Activated T-cell treated with anti-CD3 and anti-CD28 coated beads, Interleukin-2, amount 50 U/mL, for 1 hour (primary cell): ENCODE measurements around the gene MIDN.
A peak's percentile ranks its signal among the peaks of the same experiment; 100 is the strongest.

ENCODE experiments used
- DNase-seq: peaks from one replicate; pipeline ENCODE4 v3.0.0-alpha.2; 2020

Gene MIDN

DNA sequence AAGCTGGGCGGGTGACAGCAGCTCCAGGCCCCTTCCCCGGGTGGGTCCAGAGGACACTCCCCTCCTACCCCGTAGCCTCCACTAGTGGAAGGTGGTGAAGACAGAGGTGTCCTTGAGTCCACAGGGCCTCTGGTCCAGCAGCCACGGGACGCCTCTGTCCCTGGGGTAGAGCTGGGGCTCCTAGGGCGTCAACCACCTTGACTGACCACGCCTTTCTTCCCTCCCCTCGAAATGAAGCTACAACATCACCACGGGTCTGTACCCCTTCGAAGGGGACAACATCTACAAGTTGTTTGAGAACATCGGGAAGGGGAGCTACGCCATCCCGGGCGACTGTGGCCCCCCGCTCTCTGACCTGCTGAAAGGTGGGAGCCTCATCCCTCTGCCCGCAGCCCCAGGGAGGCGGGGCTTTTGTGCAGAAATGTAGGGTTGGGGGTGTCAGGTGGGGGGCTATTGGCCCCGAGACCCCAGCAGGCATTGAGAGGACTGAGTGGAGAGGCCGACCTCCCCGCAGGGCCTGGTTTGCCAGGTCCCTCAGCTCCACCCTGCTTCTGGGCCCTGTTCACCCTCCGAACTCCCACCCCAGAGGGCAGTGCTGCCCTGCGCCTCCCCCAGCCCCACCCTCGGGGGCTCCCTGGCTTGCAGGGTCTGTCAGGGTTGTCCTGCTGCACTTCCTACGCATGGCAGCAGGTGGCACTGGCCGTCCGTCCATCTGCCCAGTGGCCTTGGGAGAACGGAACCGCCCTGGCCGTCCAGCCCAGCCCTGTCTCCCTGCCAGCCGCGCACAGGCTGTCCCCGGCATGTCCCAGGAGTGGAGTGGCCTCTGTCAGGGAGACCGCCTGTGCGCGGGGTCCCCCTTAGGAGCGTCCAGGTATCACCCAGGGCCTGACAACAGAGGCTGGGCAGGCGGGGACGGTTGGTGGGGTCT lies 27.1 kb upstream of the MIDN start:
- no peak for DNase-seq

DNA sequence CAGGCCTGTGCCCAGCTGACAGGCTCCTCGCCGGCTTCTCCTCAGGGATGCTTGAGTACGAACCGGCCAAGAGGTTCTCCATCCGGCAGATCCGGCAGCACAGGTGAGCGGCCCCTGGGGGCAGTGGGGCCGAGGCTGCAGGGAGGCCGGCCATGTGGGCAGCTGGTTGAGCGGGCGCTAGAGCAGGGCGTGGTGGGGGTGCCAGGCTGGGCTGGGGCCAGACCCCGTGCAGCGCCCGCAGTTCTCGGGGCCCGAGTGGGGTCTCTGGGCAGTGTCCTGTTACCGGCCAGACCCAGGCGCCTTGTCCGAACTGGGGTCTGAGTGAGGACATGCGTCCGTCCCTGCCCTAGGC lies 26.5 kb upstream of the MIDN start:
- DNase-seq = no peak

DNA sequence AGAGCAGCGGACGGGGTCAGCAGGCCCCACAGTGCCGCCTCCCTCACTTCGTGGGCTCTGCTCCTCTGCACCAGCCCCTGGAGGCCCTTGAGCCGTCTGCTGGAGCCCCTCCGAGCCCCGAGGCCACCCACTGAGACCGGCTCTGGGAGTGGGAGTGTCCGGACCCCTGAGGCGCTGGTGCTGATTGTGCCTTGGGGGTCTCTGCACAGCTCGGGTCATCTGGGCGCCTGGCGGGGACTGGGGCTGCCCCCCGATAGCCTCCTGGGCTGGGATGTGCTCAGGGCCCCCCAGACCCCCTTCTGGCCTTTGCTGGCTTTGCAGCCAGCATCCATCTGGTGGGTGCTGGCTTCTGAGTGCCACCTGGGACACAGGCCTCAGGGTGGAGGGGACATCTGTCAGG lies 26.0 kb upstream of the MIDN start:
- DNase-seq = no peak

DNA sequence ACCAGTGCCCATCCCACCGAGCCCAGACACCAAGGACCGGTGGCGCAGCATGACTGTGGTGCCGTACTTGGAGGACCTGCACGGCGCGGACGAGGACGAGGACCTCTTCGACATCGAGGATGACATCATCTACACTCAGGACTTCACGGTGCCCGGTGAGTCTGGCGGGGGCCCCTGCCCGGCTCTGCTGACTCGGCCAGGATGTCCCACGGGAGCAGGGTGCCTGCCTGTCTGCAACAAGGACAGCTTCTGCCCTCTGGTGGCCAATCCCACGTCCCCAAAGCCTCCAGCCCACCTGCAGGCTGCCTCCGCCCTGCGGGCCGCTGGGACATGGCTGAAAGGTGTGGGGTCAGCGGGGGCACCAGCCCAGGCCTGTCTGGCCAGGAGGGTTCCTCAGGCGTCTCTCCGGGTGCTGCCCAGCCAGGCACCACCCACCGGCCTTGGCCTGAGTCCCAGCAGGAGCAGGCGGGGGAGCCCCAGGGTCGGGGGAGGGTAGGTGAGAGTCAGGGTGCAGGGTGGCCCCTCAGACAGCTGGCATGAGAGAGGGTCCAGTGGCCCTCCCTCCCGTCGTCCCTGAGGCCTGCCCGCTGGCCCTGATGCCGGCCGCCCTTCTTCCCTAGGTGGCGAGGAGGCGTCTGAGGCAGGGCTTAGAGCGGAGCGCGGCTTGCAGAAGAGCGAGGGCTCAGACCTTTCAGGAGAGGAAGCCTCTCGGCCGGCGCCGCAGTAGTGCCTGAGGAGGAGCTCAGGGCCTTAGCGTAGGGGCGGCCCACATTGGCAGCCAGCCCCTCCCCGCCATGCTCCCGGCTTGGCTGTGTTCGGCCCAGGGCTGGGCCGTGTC lies 25.1 kb upstream of the MIDN start:
- DNase-seq = peak; percentile 47

DNA sequence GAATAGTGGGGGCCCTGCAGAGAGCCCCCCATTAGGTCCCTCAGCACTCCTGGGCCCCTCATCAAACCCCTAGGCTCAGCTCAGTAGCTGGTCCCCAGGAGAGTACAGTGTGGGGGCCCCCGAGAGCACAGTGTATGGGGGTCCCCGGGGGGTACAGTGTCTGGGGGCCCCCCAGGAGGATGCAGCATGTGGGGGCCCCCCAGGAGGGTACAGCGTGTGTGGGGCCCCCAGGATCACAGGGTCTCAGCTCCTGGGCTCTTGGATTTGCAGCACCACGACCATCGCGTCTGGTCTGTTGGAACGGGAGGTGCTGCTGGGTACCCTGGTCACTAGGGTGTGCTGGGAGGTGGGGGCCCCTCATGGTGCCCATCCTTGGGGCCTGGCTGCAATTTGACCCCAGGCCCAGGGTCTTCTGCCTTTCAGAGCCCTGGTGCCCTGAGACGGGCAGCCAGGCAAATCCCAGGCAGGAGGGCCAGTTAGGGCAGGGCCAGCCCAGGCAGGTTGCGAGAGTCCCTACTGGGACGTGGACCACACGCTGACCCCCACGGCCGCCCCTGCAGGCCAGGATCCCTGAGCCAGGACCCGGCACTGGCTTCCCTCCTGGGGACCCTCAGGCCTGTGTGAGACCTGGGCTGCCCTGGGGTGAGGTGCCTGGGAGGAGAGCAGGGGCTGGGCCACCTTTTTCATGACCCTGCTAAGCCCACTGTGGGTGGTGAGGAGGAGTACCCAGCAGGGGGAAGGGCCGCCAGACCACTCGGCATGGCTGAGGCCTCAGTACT lies 24.1 kb upstream of the MIDN start:
- DNase-seq = no peak

DNA sequence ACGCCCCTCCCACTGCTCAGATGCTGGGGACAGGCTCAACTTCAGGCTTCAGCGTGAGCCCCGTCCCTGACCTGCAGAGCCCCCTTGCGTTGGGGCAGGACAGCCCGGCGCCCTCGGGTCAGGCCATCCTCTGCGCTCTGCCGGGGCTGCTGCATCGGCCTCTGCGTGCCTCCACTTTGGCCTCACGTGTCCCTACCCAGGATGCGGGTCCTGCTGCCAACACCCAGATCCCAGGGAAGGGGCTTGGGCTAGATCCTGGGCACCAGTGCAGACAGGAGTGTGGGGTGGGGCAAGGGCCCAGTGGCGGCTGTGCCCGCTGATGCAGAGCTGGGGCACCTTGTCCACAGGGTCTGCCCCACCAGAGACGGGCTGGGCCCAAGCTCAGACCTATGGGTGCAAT lies 23.5 kb upstream of the MIDN start:
- no peak for DNase-seq

DNA sequence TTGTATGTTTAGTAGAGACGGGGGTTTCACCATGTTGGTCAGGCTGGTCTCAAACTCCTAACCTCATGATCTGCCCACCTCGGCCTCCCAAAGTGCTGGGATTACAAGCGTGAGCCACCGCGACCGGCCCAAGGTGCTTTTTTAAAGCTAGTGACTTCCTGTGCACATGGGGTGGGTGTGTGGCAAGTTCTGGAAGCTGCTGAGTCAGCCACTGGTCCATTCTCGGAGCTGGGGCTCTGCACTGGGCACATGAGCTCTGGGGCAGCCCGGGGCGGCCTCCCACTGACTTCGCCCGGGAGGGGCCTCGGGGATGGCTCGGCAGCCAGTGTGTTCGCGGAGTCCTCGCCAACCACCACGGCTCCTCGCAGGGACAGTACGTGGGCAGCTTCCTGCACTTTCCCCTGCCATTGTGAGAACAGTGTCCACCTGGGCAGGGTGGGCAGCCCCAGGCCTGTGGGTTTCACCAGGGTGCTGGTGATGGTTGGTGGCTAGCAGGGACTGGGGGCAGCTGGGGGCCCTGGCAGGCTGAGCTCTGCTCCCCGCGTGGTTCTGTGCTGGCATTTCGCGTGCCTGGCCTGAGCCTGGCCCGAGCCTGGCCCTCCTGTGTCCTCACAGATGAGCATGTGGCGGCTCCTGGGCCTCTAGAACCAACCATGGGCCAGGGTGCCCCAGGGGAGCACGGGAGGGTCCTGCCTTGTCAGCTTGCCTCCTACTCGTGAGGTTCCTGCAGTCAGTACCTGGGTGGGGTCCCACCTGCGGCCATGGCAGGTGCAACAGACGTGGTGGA lies 22.8 kb upstream of the MIDN start:
- DNase-seq = no peak

DNA sequence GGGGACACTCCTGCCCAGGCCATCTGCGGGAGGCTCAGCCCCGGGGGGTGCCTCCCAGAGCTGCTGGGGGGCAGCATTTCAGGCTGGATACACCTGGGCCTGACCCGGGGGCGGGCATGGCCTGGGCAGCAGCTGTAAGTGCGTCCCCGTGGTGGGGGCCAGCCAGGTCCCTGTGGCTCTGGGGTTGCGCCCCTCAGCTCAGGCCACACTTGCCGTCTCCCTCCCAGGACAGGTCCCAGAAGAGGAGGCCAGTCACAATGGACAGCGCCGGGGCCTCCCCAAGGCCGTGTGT lies 22.2 kb upstream of the MIDN start:
- DNase-seq = no peak

DNA sequence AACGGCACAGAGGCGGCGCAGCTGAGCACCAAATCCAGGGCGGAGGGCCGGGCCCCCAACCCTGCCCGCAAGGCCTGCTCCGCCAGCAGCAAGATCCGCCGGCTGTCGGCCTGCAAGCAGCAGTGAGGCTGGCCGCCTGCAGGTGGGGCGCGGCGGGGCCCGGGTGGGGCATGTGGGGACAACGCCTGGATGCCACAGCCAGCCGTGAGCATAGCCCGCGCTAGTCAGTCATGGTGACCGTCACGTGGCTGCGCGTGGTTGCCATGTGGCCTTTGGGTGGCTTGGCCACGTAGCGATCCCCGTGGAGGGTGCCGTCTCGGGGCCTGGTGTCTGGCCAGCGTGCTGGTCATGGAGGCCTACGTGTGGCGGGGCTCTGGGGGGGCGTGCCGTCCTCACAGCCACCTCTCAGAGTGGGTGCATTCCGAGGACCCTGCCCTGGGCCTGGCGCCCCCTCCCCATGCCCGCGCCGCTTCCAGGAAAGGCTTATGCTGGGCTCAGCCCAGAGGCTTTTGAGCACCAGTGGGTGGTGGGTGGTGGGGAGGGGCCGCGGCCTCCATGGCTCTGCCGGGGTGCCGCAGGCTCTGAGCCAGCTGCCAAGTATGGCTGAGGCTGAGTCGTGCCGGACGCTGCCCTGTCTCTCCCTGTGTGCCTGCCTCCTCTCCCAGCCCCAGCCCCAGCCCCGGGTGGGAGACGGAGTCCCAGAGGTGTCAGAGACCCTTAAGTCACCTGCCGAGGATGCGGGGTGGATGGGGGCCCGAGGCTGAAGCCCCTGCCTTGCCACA lies 21.7 kb upstream of the MIDN start:
- DNase-seq = no peak

DNA sequence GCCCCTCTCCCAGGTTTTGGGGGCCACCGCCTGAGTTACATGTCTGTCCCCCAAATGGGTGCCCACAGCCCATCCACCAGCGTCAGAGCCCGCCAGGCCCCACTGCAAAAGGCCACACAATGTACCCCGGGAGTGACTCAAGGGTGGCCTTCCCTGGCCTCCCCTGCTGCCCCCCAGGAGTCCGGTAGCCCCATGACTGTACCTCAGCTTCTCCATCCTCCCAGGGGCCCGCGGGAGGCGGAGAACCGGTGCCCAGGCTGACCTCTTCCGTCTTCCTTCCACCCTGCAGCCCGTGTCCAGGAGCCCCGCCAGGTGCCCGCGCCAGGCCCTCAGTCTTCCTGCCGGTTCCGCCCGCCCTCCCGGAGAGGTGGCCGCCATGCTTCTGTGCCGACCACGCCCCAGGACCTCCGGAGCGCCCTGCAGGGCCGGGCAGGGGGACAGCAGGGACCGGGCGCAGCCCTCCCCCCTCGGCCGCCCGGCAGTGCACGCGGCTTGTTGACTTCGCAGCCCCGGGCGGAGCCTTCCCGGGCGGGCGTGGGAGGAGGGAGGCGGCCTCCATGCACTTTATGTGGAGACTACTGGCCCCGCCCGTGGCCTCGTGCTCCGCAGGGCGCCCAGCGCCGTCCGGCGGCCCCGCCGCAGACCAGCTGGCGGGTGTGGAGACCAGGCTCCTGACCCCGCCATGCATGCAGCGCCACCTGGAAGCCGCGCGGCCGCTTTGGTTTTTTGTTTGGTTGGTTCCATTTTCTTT lies 20.9 kb upstream of the MIDN start:
- DNase-seq = no peak

DNA sequence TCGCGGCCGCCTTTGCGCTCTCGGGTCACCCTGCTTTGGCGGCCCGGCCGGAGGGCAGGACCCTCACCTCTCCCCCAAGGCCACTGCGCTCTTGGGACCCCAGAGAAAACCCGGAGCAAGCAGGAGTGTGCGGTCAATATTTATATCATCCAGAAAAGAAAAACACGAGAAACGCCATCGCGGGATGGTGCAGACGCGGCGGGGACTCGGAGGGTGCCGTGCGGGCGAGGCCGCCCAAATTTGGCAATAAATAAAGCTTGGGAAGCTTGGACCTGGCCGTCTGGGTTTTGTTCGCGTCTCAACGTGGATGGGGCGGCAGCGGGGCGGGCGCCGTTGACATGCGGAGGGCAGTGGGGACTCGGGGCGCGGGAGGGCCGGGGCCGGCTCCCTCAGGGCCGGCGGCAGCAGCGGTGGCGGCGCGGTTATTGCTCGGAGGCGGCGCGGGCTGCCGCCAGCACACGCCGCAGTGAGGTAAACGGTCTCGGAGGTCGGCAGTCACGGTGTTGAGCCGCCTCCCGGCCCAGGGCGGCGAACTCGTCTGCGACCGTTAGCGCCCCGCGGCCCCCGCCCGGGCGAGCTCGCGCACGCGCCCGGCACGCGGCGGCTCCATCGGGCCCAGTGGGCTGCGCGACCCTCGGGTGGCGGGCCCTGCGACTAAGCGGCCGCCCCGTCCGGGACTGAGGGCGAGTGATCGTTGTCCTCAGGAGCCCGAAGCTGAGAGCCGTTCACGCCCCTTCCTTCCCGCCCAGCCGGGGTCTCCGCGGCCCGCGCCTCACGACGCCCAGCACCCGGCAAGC lies 20.0 kb upstream of the MIDN start:
- no peak for DNase-seq

DNA sequence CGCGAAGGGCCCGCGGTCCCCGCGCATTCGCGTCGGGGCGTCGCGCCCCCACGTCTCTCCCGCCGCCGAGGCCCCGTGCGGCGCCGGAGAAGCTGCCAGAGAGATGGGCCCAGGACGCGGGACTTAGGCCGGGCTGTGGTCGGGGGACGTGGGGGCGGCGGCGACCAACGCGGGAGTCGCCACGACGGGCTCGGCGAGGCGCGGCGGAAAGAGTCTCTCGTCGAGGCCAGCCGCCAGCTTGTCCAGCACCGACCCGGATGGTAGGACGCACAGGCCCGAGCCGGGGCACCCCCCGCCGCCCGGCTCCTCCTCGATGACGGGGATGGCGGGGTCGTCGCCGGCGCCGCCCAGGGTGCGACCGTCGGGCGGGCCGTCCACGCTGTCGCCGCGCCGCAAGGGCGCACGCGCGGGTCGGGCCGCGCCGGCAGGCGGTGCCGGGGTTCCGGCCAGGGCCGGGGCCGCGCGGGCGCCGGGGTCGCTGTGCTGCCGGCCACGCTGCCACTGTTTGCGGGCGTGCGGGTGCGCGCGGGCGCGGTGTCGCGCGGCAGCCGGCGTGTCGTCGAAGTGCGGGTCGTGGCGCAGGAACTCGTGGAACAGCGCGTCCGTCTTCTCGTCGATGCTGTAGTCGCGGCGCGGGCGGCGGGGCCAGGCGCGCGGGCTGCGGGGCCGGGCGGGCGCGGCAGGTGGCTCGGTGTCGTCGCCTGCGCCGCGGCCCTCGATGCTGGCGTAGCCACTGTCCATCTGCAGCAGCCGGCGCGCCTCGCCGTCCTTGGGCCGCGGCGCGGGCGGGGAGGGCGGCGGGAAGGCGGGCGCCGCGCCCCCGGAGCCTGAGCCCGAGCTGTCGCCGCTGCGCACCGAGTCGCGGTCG lies 19.1 kb upstream of the MIDN start:
- DNase-seq = no peak

DNA sequence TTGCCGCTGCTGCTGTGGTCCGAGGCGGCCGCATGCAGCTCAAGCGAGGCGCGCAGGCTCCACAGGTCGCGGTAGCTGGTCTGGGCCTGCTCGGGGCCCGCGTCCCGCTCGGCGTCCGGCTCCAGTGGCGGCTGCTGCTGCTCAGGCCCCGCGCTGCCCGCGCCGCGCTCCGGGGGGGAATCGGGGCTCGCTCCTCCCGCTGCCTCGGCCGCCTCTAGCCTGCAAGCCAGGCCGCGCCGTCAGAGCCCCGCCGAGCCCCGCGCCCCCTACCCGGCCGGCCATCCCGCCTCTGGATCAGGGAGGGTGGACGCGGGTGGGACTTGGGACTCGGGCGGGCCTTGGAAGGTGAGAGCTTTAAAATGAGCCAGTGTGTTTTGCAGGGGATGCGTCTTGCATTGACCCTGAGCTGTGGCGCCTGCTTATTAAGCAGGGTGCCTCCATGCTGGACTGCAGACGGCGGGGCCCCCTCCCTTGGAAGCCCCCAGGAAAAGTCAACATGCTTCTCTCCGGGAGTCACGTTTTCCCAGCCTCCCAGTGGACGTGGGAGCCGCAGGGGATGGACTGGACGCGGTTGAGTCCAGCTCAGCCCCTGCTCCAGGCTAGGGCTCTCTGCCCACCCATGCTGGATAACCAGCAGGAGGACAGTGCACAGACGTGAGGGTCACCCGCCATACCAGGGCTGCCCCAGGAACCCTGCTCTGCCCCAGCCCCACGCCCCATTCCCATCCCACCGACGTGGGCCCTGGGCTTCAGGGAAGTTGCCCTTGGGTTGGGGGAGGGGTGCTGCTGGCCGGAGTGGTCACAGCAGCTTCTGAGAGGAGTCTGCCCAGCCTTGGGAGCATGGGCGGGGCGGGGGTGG lies 18.2 kb upstream of the MIDN start:
- no peak for DNase-seq

DNA sequence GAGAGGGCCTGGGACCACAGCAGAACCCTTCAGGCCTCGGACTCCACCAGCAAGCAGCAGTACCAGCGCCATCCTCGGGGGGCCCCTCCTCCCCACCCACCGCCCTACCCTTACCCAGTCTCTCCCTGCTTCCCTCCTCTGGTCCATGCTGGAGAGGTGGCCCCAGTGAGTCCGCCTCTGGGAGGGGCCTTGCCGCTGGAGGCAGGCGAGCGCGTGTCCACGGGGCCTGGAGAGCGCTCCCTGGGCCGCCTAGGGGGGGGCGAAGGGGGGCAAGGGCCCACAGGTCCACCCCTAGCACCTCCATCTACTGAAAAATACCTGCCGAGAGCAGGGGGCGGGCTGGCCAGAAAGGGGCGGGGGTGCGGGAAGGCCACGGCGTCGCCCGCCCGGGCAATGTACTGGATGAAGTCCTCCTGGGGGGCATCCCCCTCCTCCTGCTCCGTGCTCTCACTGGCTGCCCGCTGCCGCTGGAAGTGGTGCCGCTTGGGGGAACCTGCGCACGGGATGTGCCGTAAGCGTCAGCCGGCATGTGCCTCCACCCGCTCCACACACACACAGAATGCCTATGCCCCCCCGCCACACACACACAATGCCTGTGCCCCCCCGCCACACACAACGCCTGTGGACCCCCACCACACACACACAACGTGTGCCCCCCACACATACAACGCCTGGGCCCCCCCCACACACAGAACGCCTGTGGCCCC lies 17.4 kb upstream of the MIDN start:
- DNase-seq = no peak

DNA sequence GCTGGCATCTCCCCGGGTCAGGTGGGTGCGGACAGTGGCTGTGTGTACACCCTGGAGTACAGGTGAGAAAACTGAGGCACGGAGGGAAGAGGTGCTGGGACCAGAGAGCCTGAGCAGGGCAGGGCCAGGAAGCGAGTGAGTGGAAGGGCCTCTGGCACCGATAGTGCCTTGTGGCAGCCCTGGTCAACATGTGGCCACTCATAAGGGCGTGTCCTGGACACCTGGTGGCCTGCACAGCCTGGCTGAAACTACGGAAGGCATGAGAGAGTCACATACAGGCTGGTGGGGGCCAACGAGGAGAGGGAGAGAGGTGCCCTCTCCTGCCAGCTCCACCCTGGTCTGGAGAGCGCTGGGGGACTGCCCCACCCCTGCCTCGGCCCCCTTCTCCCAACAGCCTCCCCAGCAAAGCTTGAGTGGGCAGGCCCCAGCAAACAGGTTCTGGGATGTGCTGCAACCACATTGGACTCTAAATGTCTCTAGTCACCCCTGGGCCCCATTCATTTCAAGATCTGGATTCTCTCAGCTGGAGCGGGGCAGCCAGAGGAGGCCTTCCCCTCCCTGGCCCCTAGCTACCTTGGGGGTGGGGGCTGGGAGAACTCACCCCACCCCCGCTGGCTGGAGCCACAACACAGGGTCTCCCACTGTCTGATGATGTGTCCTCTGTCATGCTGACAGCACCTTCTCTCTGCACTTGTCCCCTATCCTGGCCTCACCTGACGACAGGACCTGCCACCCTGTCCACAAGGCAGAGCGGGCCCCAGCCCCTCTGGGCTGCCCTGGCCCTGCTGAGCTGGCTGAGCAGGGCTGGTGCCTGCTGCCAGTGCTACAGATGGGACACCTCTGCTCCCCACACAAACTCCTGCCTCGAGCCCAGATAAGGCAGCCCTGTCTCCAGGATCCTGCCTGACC lies 16.4 kb upstream of the MIDN start:
- no peak for DNase-seq

DNA sequence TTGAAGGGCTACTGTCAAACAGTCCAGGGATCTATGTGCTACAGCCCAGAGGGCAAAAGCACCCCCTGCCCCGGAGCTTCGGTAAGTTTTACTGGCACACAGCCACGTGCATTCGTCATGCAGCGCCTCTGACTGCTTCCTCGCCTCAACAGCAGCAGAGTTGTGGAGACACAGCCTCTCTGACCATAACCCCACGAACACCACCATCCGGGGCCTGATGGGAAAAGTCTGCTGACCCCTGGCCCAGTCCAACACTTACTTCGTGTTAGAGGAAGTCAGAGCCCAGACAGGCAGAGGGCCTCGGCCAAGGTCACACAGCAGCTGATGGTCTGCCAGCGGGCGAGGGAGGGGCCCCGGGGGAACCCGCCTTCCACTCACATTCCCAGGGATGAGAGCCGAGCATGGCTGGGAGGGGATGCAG lies 15.7 kb upstream of the MIDN start:
- DNase-seq = no peak
